Common myeloid progenitor, CD34-positive (primary cell): Measurements from ENCODE around the gene EXO5.

Source experiments
- CTCF ChIA-PET: fragments of 350-600 bp; sonication (Branson Sonifier 250); formaldehyde crosslinking; loops from one replicate; lab custom pipeline; 2021; ENCODE audit warnings: antibody characterized with exemption; lab: Charles Lee
- POLR2A ChIA-PET: fragments of 350-600 bp; sonication (Branson Sonifier 250); formaldehyde crosslinking; loops from one replicate; lab custom pipeline; 2021; ENCODE audit warnings: antibody characterized with exemption; lab: Charles Lee
- DNase-seq, 3 donors: peaks; one replicate each; pipeline versions ENCODE4 v3.0.0 to v3.0.0-alpha.2; 2013
- H3K27ac ChIP-seq, 2 experiments: 1 replicate in 1 of 2; 2 replicates in 1 of 2; pipeline ENCODE4 v1.7.0; 2013; ENCODE audit warnings: inconsistent platforms in 2 of 2, low read length in 2 of 2, mild to moderate bottlenecking in 2 of 2, low read depth in 1 of 2, moderate library complexity in 1 of 2; ENCODE audit not compliant: severe bottlenecking in 2 of 2, insufficient read depth in 1 of 2, poor library complexity in 1 of 2
- H3K27me3 ChIP-seq, 5 experiments: replicated peaks in 2 of 5; 1 replicate in 3 of 5; 2 replicates in 2 of 5; pipeline versions ENCODE4 v1.6.1 to v1.7.0; 2013; ENCODE audit warnings: low read length in 4 of 5, mild to moderate bottlenecking in 2 of 5, moderate library complexity in 2 of 5, inconsistent platforms in 1 of 5; ENCODE audit not compliant: insufficient read depth in 5 of 5, control insufficient read depth in 4 of 5
- H3K36me3 ChIP-seq, 4 experiments: 1 replicate in 2 of 4; 2 replicates in 2 of 4; pipeline versions ENCODE4 v1.6.1 to v1.7.0; 2013; ENCODE audit warnings: low read length in 3 of 4, control low read depth in 1 of 4, mild to moderate bottlenecking in 1 of 4; ENCODE audit not compliant: control insufficient read depth in 4 of 4, insufficient read depth in 4 of 4
- H3K4me1 ChIP-seq, 4 experiments: 1 replicate in 3 of 4; 2 replicates in 1 of 4; pipeline versions ENCODE4 v1.6.1 to v1.7.1; 2013; ENCODE audit warnings: low read length in 3 of 4, mild to moderate bottlenecking in 3 of 4, control low read depth in 1 of 4, inconsistent platforms in 1 of 4, moderate library complexity in 1 of 4; ENCODE audit not compliant: control insufficient read depth in 4 of 4, insufficient read depth in 4 of 4; ENCODE audit errors: control extremely low read depth in 1 of 4
- H3K4me3 ChIP-seq, 7 experiments: 1 replicate in 4 of 7; 2 replicates in 3 of 7; pipeline versions ENCODE4 v1.5.1 to v1.7.0; 2013; ENCODE audit warnings: mild to moderate bottlenecking in 7 of 7, low read length in 6 of 7, moderate library complexity in 6 of 7, inconsistent platforms in 2 of 7, low read depth in 2 of 7, control low read depth in 1 of 7; ENCODE audit not compliant: insufficient read depth in 4 of 7, control insufficient read depth in 1 of 7; ENCODE audit errors: extremely low read depth in 1 of 7
- H3K9me3 ChIP-seq, 5 experiments: 1 replicate in 4 of 5; 2 replicates in 1 of 5; pipeline versions ENCODE4 v1.6.1 to v1.7.1; 2013; ENCODE audit warnings: low read length in 4 of 5, mild to moderate bottlenecking in 2 of 5, inconsistent platforms in 1 of 5, low read depth in 1 of 5, moderate library complexity in 1 of 5; ENCODE audit not compliant: control insufficient read depth in 4 of 5, insufficient read depth in 2 of 5; ENCODE audit errors: control extremely low read depth in 1 of 5
- WGBS: methylation state at CpG from one replicate; pipeline ENCODE4 v1.1.5; 2013; ENCODE audit not compliant: insufficient coverage; 5-methylcytosine and 5-hydroxymethylcytosine counted together

EXO5 gene

DNA sequence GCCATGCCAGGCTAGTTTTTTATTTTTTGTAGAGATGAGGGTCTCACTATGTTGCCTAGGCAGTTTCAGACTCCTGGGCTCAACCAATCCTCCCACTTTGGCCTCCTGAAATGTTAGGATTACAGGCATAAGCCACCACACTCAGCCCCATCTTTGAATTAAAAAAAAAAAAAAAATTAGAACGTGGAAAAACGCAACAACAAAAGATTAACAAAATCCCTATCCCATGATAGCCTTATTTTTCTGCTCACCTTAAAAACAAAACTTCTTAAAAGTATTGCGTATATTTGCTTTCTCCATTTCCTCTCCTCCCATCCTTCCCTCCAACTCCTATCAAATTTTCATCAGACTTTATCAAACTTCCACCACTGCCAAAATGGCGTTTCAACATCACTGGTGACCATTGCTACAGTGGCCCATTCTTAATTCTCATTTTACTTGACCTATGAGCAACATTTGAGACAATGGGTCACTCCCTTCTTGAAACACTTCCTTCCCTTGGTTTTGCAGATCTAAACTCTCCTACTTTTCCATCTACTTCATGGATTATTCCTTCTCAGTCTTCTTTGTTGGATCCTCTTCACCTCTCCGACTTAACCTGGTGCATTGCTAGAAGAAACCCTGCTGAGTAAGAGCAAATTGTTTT, 22.3 kb downstream of the EXO5 start:
- Histone ChIP-seq H3K4me1 (peaks cover 4 to 21% (median 17%) of the 10 kb centered on the region in 4 experiments), H3K4me3 (peak overlapping the region in 6 of 7 experiments; percentile 85 to 96 (median 90)), H3K9me3 (peaks cover 0 to 6% (median 5%) of the 10 kb centered on the region in 5 experiments), H3K36me3 (peaks cover 3 to 7% (median 5%) of the 10 kb centered on the region in 4 experiments), H3K27ac (peak overlapping the region; percentile 77 to 88), H3K27me3 (no peaks in the 10 kb centered on the region)
- POLR2A ChIA-PET, result no interaction called here
- CTCF ChIA-PET, result interaction anchor here (1.4 to 3.3 kb wide), 3 partner anchors 17 to 92 kb away, joined by 3 to 14 read pairs (median 3); no protein-coding TSS in a partner anchor
- WGBS, result 44% methylated on average over 2 of the region's 5 CpGs
- DNase-seq, result no peak

DNA sequence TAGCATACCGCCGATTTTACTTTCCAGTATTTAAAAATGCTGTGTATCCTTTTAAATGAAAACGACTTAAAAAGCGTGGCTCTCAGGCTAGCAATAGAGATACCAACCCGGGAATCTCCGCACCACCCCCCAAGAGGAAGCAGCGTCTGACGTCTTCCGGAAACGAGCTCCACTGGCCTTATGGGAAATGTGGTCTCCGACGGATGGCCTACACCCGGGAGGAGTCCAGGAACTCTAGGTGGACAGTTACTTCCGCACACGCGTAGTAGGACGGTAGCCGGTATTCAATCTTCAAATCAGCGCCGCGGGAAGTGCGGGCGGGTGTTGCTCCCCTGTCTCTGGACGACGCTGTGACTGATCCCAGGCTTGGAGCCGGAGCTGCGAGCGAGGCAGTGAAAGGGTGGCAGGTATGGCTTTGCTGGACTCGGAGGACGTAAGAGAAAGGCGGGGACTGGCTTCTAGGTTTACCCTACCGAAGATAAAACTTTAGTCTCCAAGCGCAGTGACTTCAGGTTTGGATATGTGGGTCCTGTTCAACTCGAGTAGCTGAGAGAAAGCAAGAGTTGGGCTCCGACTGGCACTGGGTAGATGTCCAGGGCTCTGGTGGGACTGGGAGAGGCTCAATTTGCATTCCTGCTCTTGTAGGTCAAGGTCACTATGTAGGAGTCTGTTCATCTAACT, 23.0 kb downstream of the EXO5 start, which contains the start of gene ZNF684:
TSS of gene ZNF684 (plus strand) at position 257 of the 681 bp plus-strand sequence. CDS start 1,530 bp downstream, outside the sequence.
- POLR2A ChIA-PET, result interaction anchor here (0.6 to 0.7 kb wide), 2 partner anchors 49 to 79 kb away, joined by 4 to 7 read pairs; no protein-coding TSS in a partner anchor
- Histone ChIP-seq H3K27ac (peak within 1 kb of the TSS; percentile 77 to 88), H3K27me3 (no peaks in the 10 kb centered on the region), H3K4me3 (peak within 1 kb of the TSS; percentile 81 to 96 (median 88)), H3K4me1 (peaks cover 4 to 21% (median 17%) of the 10 kb centered on the region in 4 experiments), H3K9me3 (peaks cover 0 to 6% (median 0%) of the 10 kb centered on the region in 5 experiments), H3K36me3 (peaks cover 3 to 7% (median 5%) of the 10 kb centered on the region in 4 experiments)
- WGBS, result 0% methylated on average over 33 of the region's 35 CpGs
- peak; percentile 92 to 94 (median 94) for DNase-seq
- CTCF ChIA-PET, result interaction anchor here (0.7 to 3.3 kb wide), 9 partner anchors 13 to 441 kb away, joined by 3 to 14 read pairs (median 4); partner anchors contain the start of gene EXO5

DNA sequence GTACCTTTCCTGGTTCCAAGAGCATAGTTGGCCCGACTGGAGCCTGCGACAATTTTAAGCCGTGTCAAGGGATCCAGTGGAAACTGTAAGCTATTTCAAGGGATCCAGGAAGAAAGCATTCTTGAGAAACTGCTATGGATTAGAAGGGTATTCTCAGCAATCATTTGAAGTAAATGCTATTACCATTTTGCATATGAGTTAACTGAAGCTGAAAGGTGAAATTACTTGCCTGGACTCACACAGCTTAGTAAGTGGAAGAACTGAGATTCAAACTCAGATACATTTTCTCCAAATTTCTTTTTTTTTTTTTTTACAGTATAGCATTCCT, 23.5 kb downstream of the EXO5 start:
- peaks cover 3 to 7% (median 5%) of the 10 kb centered on the region in 4 experiments for H3K36me3 ChIP-seq
- H3K27ac ChIP-seq, result peak overlapping the region; percentile 77 to 88
- H3K27me3 ChIP-seq, result no peaks in the 10 kb centered on the region
- CTCF ChIA-PET, result interaction anchor here (0.7 to 3.3 kb wide), 14 partner anchors 9 to 441 kb away, joined by 3 to 14 read pairs (median 4); partner anchors contain the start of gene EXO5
- POLR2A ChIA-PET, result interaction anchor here (0.6 to 0.7 kb wide), 2 partner anchors 78 to 174 kb away, joined by 3 to 7 read pairs; no protein-coding TSS in a partner anchor
- peak overlapping the region; percentile 81 to 96 (median 88) for H3K4me3 ChIP-seq
- no peak for DNase-seq
- WGBS, result 17% methylated on average over 3 of the region's 3 CpGs
- H3K4me1 ChIP-seq, result peaks cover 4 to 21% (median 17%) of the 10 kb centered on the region in 4 experiments
- peaks cover 0 to 6% (median under 1%) of the 10 kb centered on the region in 5 experiments for H3K9me3 ChIP-seq

DNA sequence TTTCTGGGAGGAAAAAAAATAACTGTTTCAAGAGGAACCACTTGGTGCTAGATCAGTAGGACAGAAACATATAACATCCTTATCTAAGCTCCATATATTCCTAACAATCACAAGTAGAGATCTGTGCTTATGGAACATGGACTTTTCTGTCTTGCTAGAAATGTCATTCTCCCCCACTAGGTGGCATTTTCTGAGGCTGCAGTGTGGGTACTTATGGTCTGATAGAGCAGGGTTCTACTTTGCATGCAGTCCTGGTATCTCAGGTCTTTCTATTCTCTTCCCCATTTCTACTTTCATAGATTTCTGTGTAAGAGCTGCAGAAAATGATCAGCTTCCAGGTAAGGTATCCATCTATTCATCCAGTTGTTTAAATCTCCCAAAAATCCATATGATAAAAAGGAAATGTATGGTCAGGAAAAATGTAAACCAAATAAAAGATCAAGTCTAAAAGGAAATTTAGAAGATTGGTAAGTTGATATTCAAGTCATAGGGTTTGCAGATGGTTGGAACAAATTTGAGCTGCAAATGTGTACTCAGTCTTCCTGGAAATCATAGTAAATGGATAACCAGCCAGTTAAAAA, 24.4 kb downstream of the EXO5 start:
- no peak overlapping the region for H3K27ac ChIP-seq
- no peaks in the 10 kb centered on the region for H3K27me3 ChIP-seq
- ChIA-PET POLR2A (interaction anchor here (0.7 kb wide), 1 partner anchor 12 kb away, joined by 3 read pairs; no protein-coding TSS in a partner anchor), CTCF (interaction anchor here (0.7 to 3.3 kb wide), 14 partner anchors 8 to 190 kb away, joined by 3 to 14 read pairs (median 4); partner anchors contain the start of genes EXO5 and NFYC)
- H3K36me3 ChIP-seq, result peaks cover 3 to 7% (median 6%) of the 10 kb centered on the region in 4 experiments
- peak; percentile 72 to 78 (median 74) for DNase-seq
- H3K9me3 ChIP-seq, result peaks cover 0 to 6% (median 2%) of the 10 kb centered on the region in 5 experiments
- H3K4me1 ChIP-seq, result peaks cover 4 to 21% (median 17%) of the 10 kb centered on the region in 4 experiments
- peak overlapping the region in 1 of 7 experiments; percentile 92 for H3K4me3 ChIP-seq

DNA sequence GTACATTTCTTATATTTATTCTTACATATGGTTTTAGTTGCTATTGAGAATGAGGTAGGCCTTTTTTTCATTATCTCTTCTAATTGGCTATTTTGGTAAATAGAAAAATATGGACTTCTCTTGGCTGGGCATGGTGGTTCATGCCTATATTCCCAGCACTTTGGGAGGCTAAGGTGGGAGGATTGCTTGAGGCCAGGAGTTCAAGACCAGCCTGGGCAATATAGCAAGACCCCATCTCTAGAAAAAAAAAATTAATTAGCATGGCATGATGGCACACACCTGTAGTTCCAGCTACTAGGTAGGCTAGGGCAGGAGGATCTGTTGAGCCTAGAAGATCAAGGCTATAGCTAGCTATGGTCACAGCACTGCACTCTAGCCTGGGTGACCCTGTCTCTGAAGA, 26.0 kb downstream of the EXO5 start:
- ChIA-PET POLR2A (no interaction called here), CTCF (no interaction called here)
- peaks cover 3 to 7% (median 6%) of the 10 kb centered on the region in 4 experiments for H3K36me3 ChIP-seq
- no peak for DNase-seq
- no peak overlapping the region for H3K4me3 ChIP-seq
- no peaks in the 10 kb centered on the region for H3K27me3 ChIP-seq
- peaks cover 4 to 21% (median 17%) of the 10 kb centered on the region in 4 experiments for H3K4me1 ChIP-seq
- H3K27ac ChIP-seq, result no peak overlapping the region
- peaks cover 0 to 7% (median 2%) of the 10 kb centered on the region in 5 experiments for H3K9me3 ChIP-seq

DNA sequence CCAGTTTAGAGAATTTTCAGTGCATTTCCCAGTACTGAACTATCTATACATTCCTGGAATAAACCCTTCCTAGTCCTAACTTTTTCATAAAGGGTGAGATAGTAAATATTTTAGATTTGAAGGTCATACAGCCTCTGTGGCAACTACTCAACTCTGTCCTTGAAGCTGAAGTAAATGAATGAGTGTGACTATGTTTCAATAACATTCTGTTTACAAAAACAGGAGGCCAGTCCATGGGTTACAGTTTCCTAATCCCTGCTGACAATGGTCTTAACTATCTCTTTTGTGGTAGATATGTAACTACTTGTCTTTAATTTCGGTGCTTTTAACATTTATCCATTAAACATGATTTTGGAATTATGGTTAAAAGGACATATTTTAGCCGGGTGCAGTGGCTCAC, 27.2 kb downstream of the EXO5 start:
- WGBS, result no CpG with 5 or more reads among the region's 2 CpGs
- no peaks in the 10 kb centered on the region for H3K27me3 ChIP-seq
- H3K36me3 ChIP-seq, result peaks cover 3 to 11% (median 9%) of the 10 kb centered on the region in 4 experiments
- no peak overlapping the region for H3K27ac ChIP-seq
- H3K4me1 ChIP-seq, result peaks cover 4 to 20% (median 14%) of the 10 kb centered on the region in 4 experiments
- ChIA-PET CTCF (no interaction called here), POLR2A (no interaction called here)
- no peak overlapping the region for H3K4me3 ChIP-seq
- no peak for DNase-seq
- H3K9me3 ChIP-seq, result peaks cover 0 to 7% (median 0%) of the 10 kb centered on the region in 5 experiments
